Kidney epithelial cell (primary cell): ENCODE data around the gene TMEM154. TPM values are rescaled to one million over a fixed set of nuclear protein-coding genes. Genes with fewer than 3 reads are reported as not detected.

ENCODE experiments used
- DNase-seq: peaks from one replicate; pipeline ENCODE4 v3.0.0-alpha.2; 2010; ENCODE audit warnings: low read depth
- H3K27me3 ChIP-seq: 2 replicates; pipeline ENCODE4 v1.6.0; 2011; ENCODE audit warnings: low read length; ENCODE audit not compliant: control insufficient read depth, insufficient read depth
- H3K36me3 ChIP-seq: 2 replicates; pipeline ENCODE4 v1.5.1; 2011; ENCODE audit warnings: low read length; ENCODE audit not compliant: control insufficient read depth, insufficient read depth
- H3K4me3 ChIP-seq: 2 replicates; pipeline ENCODE4 v1.5.1; 2011; ENCODE audit warnings: low read depth, mild to moderate bottlenecking, control low read depth, low read length
- CTCF ChIP-seq: IDR thresholded peaks from 2 replicates; pipeline ENCODE4 v1.5.1; 2011; ENCODE audit warnings: mild to moderate bottlenecking, moderate library complexity, low read length, control low read depth, inconsistent platforms; ENCODE audit not compliant: insufficient read depth, poor library complexity, severe bottlenecking
- total RNA-seq: library from RNA; depleted of rRNA; stranded (reverse); fragments of >200 nt; gene quantifications from 2 replicates; pipeline ENCODE4 v1.2.3, GENCODE V29; 2015

TMEM154 gene
- total RNA-seq, 1 donor from 2014 or later = 20.8 TPM

DNA sequence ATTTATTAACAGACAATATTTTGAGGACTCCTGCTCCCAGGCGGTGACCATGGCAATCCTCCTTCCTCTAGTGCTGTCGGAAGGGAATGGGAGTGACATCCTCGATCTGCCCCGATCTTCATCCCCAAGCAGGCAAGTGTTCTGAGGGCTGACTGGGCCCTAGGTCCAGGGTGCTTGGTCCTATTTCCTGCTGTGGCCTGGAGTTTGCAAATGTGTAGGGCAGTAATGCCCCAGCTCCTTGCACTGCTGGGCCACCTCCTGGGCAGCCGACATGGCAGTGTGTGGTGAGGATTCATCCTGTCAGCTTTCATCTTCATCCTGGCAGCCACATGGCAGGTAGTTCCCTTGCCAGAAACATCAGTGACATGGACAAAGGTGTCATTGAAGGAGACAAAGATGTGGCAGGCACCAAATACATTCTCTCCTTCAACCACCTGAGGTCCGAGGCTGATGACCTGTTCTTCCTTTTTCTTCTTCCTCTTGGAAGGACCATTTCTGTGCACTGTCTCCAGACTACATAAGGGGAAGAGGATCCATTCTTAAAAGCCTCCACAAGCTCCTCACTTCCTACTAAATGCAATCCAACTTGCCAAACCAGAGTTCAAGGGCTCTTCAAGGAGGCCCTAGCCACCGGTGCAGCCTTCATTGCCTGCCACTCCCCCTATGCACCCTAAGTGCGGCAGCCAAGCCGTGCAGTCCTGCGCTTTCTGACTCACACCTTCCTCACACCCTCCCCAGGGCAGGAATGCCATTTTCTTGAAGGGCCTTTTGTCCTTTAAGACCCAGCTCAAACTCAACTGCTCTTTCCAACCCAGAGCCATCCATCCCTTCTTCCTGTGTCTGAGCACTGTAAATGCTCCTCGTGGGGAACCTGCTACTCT is 65.7 kb downstream of the TMEM154 start:
- Histone ChIP-seq H3K27me3 (no peaks in the 10 kb centered on the region), H3K36me3 (no peaks in the 10 kb centered on the region), H3K4me3 (no peak overlapping the region)
- TF ChIP-seq CTCF = no peak
- no peak for DNase-seq

DNA sequence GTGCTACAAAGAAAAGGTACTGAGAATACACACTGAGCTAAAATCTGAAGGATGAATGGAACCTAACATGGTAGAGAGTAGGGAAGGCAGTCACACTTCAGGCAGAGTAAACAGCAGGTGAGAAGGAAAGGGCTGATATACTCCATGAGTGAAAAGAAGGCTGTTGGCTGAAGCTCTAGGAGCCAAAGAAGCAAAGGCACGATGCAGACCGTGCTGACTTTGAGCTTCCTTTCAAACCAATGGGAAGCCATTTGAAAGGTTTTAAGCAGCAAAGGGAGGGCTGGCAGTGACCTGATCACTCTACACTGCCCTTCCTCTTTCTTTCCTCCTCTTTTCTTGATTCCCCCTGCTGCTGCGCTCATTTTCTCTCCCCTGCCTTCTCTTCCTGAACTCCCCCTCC is 66.4 kb downstream of the TMEM154 start:
- Histone ChIP-seq H3K36me3 (no peaks in the 10 kb centered on the region), H3K4me3 (no peak overlapping the region), H3K27me3 (no peaks in the 10 kb centered on the region)
- TF ChIP-seq CTCF = no peak
- no peak for DNase-seq

GRCh38 chr4:152610131-152610530 is 69.7 kb downstream of the TMEM154 start:
- Histone ChIP-seq H3K27me3 (no peaks in the 10 kb centered on the region), H3K36me3 (no peaks in the 10 kb centered on the region), H3K4me3 (no peak overlapping the region)
- TF ChIP-seq CTCF = no peak
- no peak for DNase-seq

DNA sequence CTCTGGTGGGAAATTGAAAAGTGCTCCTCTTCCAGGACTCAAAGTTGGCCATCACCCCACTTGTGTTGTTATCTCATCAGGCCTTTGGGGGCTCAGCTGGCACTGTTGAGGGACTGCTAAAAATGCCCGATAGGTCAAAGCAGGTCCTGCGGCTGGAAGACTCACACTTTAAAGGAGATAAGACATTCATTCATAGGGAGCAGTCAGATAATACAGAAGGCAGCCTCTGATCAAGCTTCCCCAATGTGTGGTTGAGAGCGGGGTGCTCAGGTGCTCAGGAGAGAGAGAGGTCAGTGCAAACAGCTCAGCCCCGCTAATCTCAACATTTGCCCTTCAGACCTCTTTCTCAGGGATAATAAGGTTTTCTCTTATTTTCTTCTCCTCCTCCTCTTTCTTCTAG is 70.3 kb downstream of the TMEM154 start:
- no peak overlapping the region for H3K4me3 ChIP-seq
- no peak for DNase-seq
- no peaks in the 10 kb centered on the region for H3K36me3 ChIP-seq
- no peaks in the 10 kb centered on the region for H3K27me3 ChIP-seq
- TF ChIP-seq CTCF = no peak

- Histone ChIP-seq H3K36me3 (no peaks in the 10 kb centered on the region), H3K27me3 (no peaks in the 10 kb centered on the region), H3K4me3 (no peak overlapping the region)
- no peak for DNase-seq
- no peak for TF ChIP-seq CTCF
Observed at GRCh38 chr4:152607178-152607577, 72.6 kb downstream of the TMEM154 start.

GRCh38 chr4:152606753-152607152 is 73.0 kb downstream of the TMEM154 start:
- TF ChIP-seq CTCF = no peak
- no peaks in the 10 kb centered on the region for H3K27me3 ChIP-seq
- no peak for DNase-seq
- no peaks in the 10 kb centered on the region for H3K36me3 ChIP-seq
- no peak overlapping the region for H3K4me3 ChIP-seq
